Glutamatergic neuron (in vitro differentiated cells): ENCODE data around the gene NUPR2. TPM values are rescaled to one million over a fixed set of nuclear protein-coding genes. Genes with fewer than 3 reads are reported as not detected.
"Not testable (repeated sequence)": the region's sequence is repeated elsewhere in the genome, so short reads cannot be mapped to it uniquely, and the experiment has no call there.

Source experiments
- DNase-seq: peaks from one replicate; pipeline ENCODE4 v3.0.0; 2022
- H3K27ac Mint-ChIP-seq: one replicate; pipeline ENCODE4 v1.8.0; 2020; ENCODE audit warnings: mild to moderate bottlenecking, mixed read lengths, inconsistent platforms; ENCODE audit not compliant: unreplicated experiment
- H3K27me3 Mint-ChIP-seq: one replicate; pipeline ENCODE4 v1.8.0; 2020; ENCODE audit warnings: mild to moderate bottlenecking, moderate library complexity, mixed read lengths, inconsistent platforms; ENCODE audit not compliant: unreplicated experiment
- H3K36me3 Mint-ChIP-seq: one replicate; pipeline ENCODE4 v1.8.0; 2020; ENCODE audit warnings: mild to moderate bottlenecking, mixed read lengths, inconsistent platforms; ENCODE audit not compliant: unreplicated experiment
- H3K4me1 Mint-ChIP-seq: one replicate; pipeline ENCODE4 v1.8.0; 2020; ENCODE audit warnings: mild to moderate bottlenecking, low read depth, mixed read lengths, inconsistent platforms; ENCODE audit not compliant: unreplicated experiment
- H3K4me3 Mint-ChIP-seq: one replicate; pipeline ENCODE4 v1.8.0; 2020; ENCODE audit warnings: mild to moderate bottlenecking, mixed read lengths, inconsistent platforms; ENCODE audit not compliant: unreplicated experiment
- H3K9me3 Mint-ChIP-seq: one replicate; pipeline ENCODE4 v1.8.0; 2020; ENCODE audit warnings: mild to moderate bottlenecking, moderate library complexity, mixed read lengths, inconsistent platforms; ENCODE audit not compliant: unreplicated experiment
- total RNA-seq: library from RNA; stranded (reverse); fragmentation: NEBNext Ultra II Directional; extraction: Animal tissue kit (Norgen Biotek cat#: 25700); gene quantifications from one replicate; pipeline ENCODE4 v1.2.1, GENCODE V29; 2021; ENCODE audit not compliant: unreplicated experiment
- TF ChIP-seq, protein P1 (sequence below): fragments of 200-600 bp; sonication (generic); IDR thresholded peaks from one replicate; pipeline ENCODE4 v1.5.0; 2021; ENCODE audit not compliant: partially characterized antibody, unreplicated experiment

Gene NUPR2
- total RNA-seq, 1 donor from 2014 or later: not detected

DNA sequence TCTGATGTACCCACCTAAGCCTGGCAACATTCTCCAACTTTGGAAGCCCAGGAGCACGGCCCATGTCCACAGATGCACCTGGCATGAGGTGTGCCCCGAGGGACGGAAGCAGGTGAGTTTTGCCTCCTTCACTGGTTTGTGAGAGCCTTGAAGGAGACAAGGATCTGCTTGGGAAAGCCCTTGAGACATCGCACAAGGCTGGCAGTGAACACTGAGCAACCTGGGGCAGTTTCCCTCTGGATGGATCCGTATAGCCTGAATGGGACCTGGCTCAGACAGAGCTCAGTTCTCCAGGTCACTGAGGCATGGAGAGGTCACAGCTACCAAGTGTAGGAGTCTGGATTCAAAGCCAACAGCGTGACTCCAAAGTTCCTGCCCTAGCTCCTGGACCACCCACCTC lies 8.8 kb upstream of the NUPR2 start:
- no peak overlapping the region for H3K4me3 Mint-ChIP-seq
- H3K27ac Mint-ChIP-seq: no peak overlapping the region
- peaks cover 8% of the 10 kb centered on the region for H3K9me3 Mint-ChIP-seq
- H3K27me3 Mint-ChIP-seq: peaks cover 2% of the 10 kb centered on the region
- H3K4me1 Mint-ChIP-seq: no peaks in the 10 kb centered on the region
- TF ChIP-seq, protein P1, sequence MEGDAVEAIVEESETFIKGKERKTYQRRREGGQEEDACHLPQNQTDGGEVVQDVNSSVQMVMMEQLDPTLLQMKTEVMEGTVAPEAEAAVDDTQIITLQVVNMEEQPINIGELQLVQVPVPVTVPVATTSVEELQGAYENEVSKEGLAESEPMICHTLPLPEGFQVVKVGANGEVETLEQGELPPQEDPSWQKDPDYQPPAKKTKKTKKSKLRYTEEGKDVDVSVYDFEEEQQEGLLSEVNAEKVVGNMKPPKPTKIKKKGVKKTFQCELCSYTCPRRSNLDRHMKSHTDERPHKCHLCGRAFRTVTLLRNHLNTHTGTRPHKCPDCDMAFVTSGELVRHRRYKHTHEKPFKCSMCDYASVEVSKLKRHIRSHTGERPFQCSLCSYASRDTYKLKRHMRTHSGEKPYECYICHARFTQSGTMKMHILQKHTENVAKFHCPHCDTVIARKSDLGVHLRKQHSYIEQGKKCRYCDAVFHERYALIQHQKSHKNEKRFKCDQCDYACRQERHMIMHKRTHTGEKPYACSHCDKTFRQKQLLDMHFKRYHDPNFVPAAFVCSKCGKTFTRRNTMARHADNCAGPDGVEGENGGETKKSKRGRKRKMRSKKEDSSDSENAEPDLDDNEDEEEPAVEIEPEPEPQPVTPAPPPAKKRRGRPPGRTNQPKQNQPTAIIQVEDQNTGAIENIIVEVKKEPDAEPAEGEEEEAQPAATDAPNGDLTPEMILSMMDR: no peak
- H3K36me3 Mint-ChIP-seq: no peaks in the 10 kb centered on the region
- no peak for DNase-seq

DNA sequence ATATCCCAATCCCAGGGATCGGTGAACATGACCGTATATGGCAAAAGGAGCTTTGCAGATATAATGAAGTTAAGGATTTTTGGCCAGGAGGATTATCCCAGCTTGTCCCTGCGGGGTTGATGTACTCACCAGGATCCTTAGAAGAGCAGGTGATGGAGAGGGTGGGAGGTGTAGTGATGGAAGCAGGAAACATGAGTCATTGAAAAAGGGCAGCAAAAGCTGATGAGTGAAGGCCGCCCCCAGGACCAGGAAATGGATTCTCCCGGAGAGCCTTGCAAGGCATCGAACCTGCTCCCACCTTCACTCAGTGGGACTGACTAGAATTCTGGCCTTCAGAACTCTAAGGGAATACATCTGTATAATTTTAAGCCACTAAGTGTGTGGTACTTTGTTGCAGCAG lies 5.2 kb upstream of the NUPR2 start:
- TF ChIP-seq, protein P1: no peak
- no peaks in the 10 kb centered on the region for H3K4me1 Mint-ChIP-seq
- no peak overlapping the region for H3K4me3 Mint-ChIP-seq
- no peak for DNase-seq
- peaks cover 16% of the 10 kb centered on the region for H3K9me3 Mint-ChIP-seq
- H3K36me3 Mint-ChIP-seq: no peaks in the 10 kb centered on the region
- peaks cover 2% of the 10 kb centered on the region for H3K27me3 Mint-ChIP-seq
- H3K27ac Mint-ChIP-seq: no peak overlapping the region

DNA sequence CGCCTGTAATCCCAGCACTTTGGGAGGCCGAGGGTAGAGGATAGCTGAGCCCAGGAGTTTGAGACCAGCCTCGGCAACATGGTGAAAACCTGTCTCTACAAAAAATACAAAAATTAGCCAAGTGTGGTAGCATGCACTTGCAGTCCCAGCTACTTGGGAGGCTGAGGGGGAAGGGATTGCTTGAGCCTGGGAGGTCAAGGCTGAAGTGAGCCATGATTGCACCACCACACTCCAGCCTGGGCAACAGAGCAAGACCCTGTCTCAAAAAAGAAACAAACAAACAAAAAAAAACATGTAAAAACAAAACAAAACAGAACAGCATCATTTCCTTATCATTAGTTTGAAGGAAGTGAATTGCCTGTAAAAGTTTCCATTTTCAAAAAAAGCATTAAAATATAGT lies 4.0 kb downstream of the NUPR2 start:
- H3K4me1 Mint-ChIP-seq, H3K27ac Mint-ChIP-seq, H3K27me3 Mint-ChIP-seq, DNase-seq, H3K36me3 Mint-ChIP-seq, H3K9me3 Mint-ChIP-seq, H3K4me3 Mint-ChIP-seq: not testable (repeated sequence)

DNA sequence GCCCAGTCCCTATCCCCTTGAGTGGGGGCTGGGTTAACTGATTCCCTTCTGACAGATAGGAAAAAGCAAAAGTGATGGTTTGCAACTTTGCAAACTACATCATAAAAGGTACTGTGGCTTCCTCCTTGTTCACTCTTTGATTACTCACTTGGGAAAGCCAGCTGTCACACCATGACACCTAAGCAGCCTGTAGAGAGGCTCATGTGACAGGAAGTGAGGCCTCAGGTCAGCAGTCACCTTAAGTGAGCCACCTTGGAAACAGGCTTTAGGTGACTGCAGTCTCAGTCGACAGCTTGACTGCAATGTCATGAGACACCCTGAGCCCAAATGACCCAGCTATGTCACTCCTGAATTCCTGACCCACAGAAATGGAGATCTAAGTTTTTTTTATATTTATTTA lies 5.6 kb downstream of the NUPR2 start:
- Mint-ChIP-seq H3K9me3 (peaks cover 15% of the 10 kb centered on the region), H3K4me3 (no peak overlapping the region), H3K27me3 (no peaks in the 10 kb centered on the region), H3K4me1 (no peaks in the 10 kb centered on the region), H3K36me3 (peaks cover 4% of the 10 kb centered on the region), H3K27ac (no peak overlapping the region)
- TF ChIP-seq, protein P1: no peak
- no peak for DNase-seq

DNA sequence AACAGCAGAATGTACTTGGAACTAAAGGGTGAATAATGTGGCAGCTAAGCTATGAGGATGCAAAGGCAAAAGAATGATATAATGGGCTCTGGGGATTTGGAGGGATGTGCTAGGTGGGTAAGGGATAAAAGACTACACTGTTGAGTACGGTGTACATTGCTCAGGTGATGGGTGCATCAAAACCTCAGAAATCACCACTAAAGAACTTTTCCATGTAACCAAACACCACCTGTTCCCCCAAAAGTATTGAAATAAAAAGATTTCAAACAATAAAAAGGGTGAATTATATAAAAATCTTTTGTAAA lies 8.3 kb downstream of the NUPR2 start:
- Mint-ChIP-seq H3K27me3 (no peaks in the 10 kb centered on the region), H3K36me3 (peaks cover 4% of the 10 kb centered on the region), H3K9me3 (peaks cover 12% of the 10 kb centered on the region), H3K27ac (no peak overlapping the region), H3K4me3 (no peak overlapping the region), H3K4me1 (no peaks in the 10 kb centered on the region)
- TF ChIP-seq, protein P1: no peak
- DNase-seq: no peak
